ENCODE data around the gene C1orf122. TPM values are rescaled to one million over a fixed set of nuclear protein-coding genes. Genes with fewer than 3 reads are reported as not detected.
"Not testable (repeated sequence)": the region's sequence is repeated elsewhere in the genome, so short reads cannot be mapped to it uniquely, and the experiment has no call there.

The C1orf122 gene
- 10 to 100 TPM; 18.8 to 21.4 TPM for total RNA-seq

- H3K27ac Mint-ChIP-seq = peak within 1 kb of the TSS; percentile 95 to 98
- H3K9me3 Mint-ChIP-seq = no peaks in the 10 kb centered on the region
- peak; percentile 95 for ATAC-seq
- peak; percentile 88 to 92 for DNase-seq (ENCODE audit: low spot score in 2 of 2)
- peaks cover 19 to 34% of the 10 kb centered on the region in 2 donors for H3K36me3 Mint-ChIP-seq
Measured at GRCh38 chr1:37807555-37808368, at the start of gene C1orf122, which contains the start of gene YRDC. Gene C1orf122, plus strand, starts transcription at chr1:37807790. Its CDS starts 615 bp downstream, at chr1:37808405. Gene YRDC, minus strand, starts transcription at chr1:37808208. Its CDS starts 28 bp downstream, at chr1:37808180.

- peaks cover 0 to 1% of the 10 kb centered on the region in 2 donors for H3K9me3 Mint-ChIP-seq
- H3K36me3 Mint-ChIP-seq = peaks cover 4 to 5% of the 10 kb centered on the region in 2 donors
- DNase-seq (ENCODE audit: low spot score in 2 of 2) (no peak), ATAC-seq (no peak)
- H3K27ac Mint-ChIP-seq = no peak overlapping the region
Measured at GRCh38 chr1:37759451-37759850, 48.1 kb upstream of the C1orf122 start.

GRCh38 chr1:37761416-37762095 is 46.0 kb upstream of the C1orf122 start:
- Mint-ChIP-seq H3K9me3 (peaks cover 0 to 5% of the 10 kb centered on the region in 2 donors), H3K27ac (no peak overlapping the region), H3K36me3 (peaks cover 11 to 12% of the 10 kb centered on the region in 2 donors)
- ATAC-seq (no peak), DNase-seq (ENCODE audit: low spot score in 2 of 2) (no peak)

- Mint-ChIP-seq H3K9me3 (peaks cover 0 to 5% of the 10 kb centered on the region in 2 donors), H3K27ac (no peak overlapping the region), H3K36me3 (peaks cover 11 to 12% of the 10 kb centered on the region in 2 donors)
- ATAC-seq (no peak), DNase-seq (ENCODE audit: low spot score in 2 of 2) (no peak)
Measured at GRCh38 chr1:37762516-37762915, 45.1 kb upstream of the C1orf122 start.

- Mint-ChIP-seq H3K9me3 (peaks cover 0 to 5% of the 10 kb centered on the region in 2 donors), H3K27ac (no peak overlapping the region), H3K36me3 (peaks cover 11 to 12% of the 10 kb centered on the region in 2 donors)
- DNase-seq (ENCODE audit: low spot score in 2 of 2) (no peak), ATAC-seq (no peak)
Measured at GRCh38 chr1:37763791-37764413, 43.7 kb upstream of the C1orf122 start.

GRCh38 chr1:37764414-37764825 is 43.2 kb upstream of the C1orf122 start:
- ATAC-seq (peak in 1 of 2 donors; percentile 42), DNase-seq (ENCODE audit: low spot score in 2 of 2) (peak in 1 of 2 donors; percentile 74)
- Mint-ChIP-seq H3K36me3 (peaks cover 11 to 12% of the 10 kb centered on the region in 2 donors), H3K9me3 (peaks cover 0 to 5% of the 10 kb centered on the region in 2 donors), H3K27ac (no peak overlapping the region)

GRCh38 chr1:37764888-37765441 is 42.6 kb upstream of the C1orf122 start, which contains the start of gene EPHA10:
Gene EPHA10, minus strand, starts transcription at chr1:37765120. Its CDS starts 54 bp downstream, at chr1:37765066.
- Mint-ChIP-seq H3K36me3 (peaks cover 11 to 12% of the 10 kb centered on the region in 2 donors), H3K9me3 (peaks cover 0 to 5% of the 10 kb centered on the region in 2 donors), H3K27ac (no peak within 1 kb of the TSS)
- DNase-seq (ENCODE audit: low spot score in 2 of 2) (no peak), ATAC-seq (no peak)

GRCh38 chr1:37765916-37766664 is 41.5 kb upstream of the C1orf122 start:
- H3K36me3 Mint-ChIP-seq = peaks cover 11 to 12% of the 10 kb centered on the region in 2 donors
- H3K27ac Mint-ChIP-seq = no peak overlapping the region
- DNase-seq (ENCODE audit: low spot score in 2 of 2) = peak in 1 of 2 donors; percentile 51
- ATAC-seq = peak; percentile 80 to 84
- H3K9me3 Mint-ChIP-seq = peaks cover 0 to 5% of the 10 kb centered on the region in 2 donors

- ATAC-seq (no peak), DNase-seq (ENCODE audit: low spot score in 2 of 2) (no peak)
- Mint-ChIP-seq H3K36me3 (peaks cover 11 to 12% of the 10 kb centered on the region in 2 donors), H3K9me3 (peaks cover 0 to 5% of the 10 kb centered on the region in 2 donors), H3K27ac (no peak overlapping the region)
Measured at GRCh38 chr1:37767488-37767887, 40.1 kb upstream of the C1orf122 start.

GRCh38 chr1:37771440-37771839 is 36.1 kb upstream of the C1orf122 start:
- H3K36me3 Mint-ChIP-seq; H3K9me3 Mint-ChIP-seq; H3K27ac Mint-ChIP-seq; DNase-seq (ENCODE audit: low spot score in 2 of 2); ATAC-seq: not testable (repeated sequence)

- Mint-ChIP-seq H3K9me3 (peaks cover 2 to 5% of the 10 kb centered on the region in 2 donors), H3K27ac (no peak overlapping the region), H3K36me3 (no peaks in the 10 kb centered on the region)
- DNase-seq (ENCODE audit: low spot score in 2 of 2) (no peak), ATAC-seq (peak; percentile 57 to 72)
Measured at GRCh38 chr1:37776946-37777516, 30.6 kb upstream of the C1orf122 start.

- Mint-ChIP-seq H3K36me3 (no peaks in the 10 kb centered on the region), H3K27ac (no peak overlapping the region), H3K9me3 (no peaks in the 10 kb centered on the region)
- ATAC-seq (no peak), DNase-seq (ENCODE audit: low spot score in 2 of 2) (no peak)
Measured at GRCh38 chr1:37778654-37779053, 28.9 kb upstream of the C1orf122 start.

GRCh38 chr1:37782491-37782890 is 25.1 kb upstream of the C1orf122 start:
- no peak for ATAC-seq
- H3K27ac Mint-ChIP-seq = no peak overlapping the region
- no peaks in the 10 kb centered on the region for H3K36me3 Mint-ChIP-seq
- no peak for DNase-seq (ENCODE audit: low spot score in 2 of 2)
- no peaks in the 10 kb centered on the region for H3K9me3 Mint-ChIP-seq

GRCh38 chr1:37792943-37793686 is 14.5 kb upstream of the C1orf122 start:
- Mint-ChIP-seq H3K9me3 (no peaks in the 10 kb centered on the region), H3K27ac (no peak overlapping the region), H3K36me3 (peaks cover 0 to 9% of the 10 kb centered on the region in 2 donors)
- DNase-seq (ENCODE audit: low spot score in 2 of 2) = peak in 1 of 2 donors; percentile 51
- ATAC-seq = no peak
